HG03045 (cell line): ENCODE results near the gene VWF.

Experiments used
- ATAC-seq: cut with Tn5 transposase; IDR thresholded peaks from one replicate; pipeline ENCODE4 v1.9.1; 2021; ENCODE audit warnings: mild to moderate bottlenecking, moderate library complexity; ENCODE audit not compliant: unreplicated experiment

The VWF gene

DNA sequence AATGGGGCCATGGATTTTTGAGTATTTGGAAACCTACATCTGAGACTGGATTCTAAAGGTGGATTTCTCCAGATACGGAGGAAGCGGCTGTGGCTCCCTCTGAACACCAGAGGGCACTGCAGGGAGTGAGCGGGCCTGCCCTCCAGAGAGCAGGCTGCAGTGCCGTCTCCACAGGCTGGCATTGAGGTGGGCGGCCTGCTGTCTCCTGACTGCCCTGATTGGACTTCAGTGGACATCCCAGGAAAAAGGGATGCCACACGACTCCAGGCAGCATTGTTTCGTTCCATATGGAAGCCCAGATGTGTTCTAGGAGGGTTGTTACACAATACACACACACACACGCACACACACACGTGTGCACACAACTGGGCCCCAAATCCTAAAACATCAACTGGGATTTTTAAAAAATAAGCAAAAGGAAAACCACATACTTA is 158.5 kb downstream of the VWF start:
- ATAC-seq = no peak

DNA sequence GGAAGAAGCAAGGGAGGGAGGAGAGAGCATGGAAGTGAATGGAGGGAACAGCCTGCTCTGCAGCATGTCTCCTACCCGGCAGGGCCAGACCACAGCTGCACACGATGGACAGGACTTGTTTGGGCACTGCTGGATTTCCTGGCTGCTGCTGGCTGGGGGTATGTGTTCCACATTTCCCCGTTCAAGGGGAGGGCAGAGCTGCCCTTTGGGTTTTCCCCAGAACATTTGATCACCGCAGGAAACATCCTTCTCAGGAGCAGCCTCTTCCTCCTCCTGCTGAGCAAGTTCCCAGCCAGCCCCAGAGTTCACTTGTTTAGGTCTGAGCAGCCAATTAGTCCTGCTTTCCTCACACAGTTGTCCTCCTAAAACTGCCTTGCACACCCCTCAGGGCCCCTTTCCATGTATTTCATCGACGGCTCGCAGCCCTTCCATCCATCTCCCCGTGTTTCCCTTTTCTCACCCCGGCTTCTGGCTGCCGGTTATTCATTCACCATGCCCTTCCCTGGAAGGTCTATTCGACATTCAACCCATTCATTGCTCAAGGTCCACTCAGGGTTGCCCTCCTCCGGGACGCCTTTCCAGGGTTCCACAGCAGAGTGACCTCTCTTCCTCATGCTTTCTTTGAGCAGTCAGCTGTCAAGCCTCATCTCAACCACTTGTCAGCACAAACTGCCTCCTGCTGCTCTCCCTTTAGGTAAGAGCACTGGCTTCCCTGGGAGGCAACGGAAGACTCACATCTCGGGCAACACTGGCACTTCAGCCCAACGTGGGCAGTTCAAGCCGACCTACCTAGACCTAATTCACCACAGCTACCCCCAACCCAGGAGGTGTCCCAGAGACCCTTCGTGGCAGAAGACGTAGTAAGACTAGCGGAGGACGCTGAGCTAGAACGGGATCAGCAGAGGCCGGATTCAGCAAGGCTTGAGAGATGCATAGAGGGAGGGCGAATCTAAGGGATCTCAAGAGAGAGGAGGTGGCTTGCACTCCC is 159.3 kb downstream of the VWF start:
- no peak for ATAC-seq

GRCh38 chr12:5963515-5963914 is 161.0 kb downstream of the VWF start:
- ATAC-seq = no peak

- no peak for ATAC-seq
Measured at GRCh38 chr12:5960783-5961182, 163.7 kb downstream of the VWF start.

GRCh38 chr12:5956987-5957386 is 167.5 kb downstream of the VWF start:
- no peak for ATAC-seq

DNA sequence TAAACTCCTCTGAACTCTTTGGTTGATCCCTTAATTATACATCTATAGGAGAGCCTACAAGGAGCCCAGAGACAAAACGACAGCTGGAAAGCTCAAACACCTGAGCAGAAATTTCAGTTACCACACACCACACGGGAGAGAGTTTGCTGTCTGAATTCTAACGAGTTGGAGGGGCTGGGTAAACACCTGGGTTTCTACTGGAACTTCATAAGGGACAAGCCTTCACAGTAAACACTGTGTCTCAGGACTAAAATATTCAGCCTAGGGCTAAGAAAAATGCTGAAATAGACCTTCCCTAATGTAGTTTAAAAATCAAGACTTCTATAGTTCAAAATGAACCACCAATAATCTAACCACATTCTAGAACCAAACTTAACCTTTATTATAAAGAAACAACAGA is 169.8 kb downstream of the VWF start:
- no peak for ATAC-seq

DNA sequence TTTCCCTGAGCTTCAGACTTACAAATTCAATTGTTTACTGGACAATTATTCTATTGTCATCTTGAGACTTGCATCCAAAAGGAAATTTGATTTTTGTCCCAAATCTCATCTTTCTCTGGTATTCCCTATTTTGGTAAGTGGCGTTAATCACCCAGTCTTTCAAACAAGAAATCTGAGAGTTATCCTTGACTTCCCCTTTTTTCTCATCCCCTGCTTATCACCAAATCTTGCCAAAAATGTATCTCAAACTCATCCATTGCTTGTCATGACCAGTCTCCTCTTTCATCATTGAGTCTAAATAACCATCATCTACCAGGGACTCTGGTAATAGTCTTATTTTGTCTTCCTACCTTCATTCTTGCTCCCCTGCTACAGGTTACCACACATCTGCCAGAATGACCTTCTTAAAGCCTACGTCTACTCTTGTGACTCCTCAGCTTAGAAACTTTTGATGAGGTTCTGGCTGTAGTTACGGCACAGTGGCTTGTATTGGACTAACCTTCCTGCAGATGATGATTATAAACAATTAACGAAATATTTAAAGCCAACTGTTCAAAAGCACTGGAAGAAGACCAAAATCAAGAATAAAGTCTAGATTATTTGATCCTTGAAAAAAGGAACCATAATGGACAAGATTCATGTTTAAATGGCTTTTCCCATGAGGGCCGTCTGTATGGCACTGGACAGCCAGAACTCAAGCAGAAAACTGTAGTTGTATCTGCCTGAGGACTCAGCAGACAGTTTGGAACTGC is 170.5 kb downstream of the VWF start:
- ATAC-seq = no peak

DNA sequence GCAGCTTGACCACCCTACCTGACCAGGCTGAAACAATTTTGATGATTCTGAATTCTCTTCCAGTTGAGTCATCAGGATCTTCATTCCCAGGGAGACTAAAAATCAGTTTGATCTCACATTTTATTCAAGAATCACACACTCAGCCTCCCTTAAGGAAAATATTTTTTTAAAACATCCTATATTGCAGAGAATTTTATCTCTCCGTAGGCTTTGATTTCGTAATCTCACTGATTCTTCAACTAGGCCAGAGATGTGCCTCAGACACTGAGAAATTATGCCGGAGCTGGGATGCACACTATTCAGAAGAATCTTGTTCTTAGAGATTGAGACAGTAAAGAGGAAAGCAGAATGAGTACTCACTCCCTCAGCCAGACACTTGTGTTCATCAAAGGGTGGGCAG is 172.4 kb downstream of the VWF start:
- ATAC-seq = no peak

DNA sequence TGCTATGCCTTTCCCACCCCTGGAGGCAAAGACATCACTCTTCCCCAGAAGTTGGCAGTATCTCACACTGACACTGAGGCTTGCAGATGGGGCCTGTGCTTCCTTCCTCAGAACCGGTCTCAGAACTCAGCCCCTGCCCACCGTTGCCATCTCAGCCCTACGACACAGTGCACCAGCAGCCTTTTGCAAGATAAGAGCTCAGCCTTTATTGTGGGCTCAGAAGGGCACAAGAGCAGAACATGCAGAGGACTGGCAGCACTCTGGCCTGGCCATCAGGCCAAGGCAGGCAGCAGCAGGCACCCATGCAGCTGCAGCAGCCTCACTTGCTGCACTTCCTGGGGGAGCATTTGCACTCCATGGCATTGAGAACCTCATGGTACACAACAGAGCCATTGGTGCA is 175.8 kb downstream of the VWF start:
- no peak for ATAC-seq

GRCh38 chr12:5947006-5947405 is 177.5 kb downstream of the VWF start:
- ATAC-seq = no peak

- ATAC-seq = no peak
Measured at GRCh38 chr12:5946388-5946787, 178.1 kb downstream of the VWF start.

DNA sequence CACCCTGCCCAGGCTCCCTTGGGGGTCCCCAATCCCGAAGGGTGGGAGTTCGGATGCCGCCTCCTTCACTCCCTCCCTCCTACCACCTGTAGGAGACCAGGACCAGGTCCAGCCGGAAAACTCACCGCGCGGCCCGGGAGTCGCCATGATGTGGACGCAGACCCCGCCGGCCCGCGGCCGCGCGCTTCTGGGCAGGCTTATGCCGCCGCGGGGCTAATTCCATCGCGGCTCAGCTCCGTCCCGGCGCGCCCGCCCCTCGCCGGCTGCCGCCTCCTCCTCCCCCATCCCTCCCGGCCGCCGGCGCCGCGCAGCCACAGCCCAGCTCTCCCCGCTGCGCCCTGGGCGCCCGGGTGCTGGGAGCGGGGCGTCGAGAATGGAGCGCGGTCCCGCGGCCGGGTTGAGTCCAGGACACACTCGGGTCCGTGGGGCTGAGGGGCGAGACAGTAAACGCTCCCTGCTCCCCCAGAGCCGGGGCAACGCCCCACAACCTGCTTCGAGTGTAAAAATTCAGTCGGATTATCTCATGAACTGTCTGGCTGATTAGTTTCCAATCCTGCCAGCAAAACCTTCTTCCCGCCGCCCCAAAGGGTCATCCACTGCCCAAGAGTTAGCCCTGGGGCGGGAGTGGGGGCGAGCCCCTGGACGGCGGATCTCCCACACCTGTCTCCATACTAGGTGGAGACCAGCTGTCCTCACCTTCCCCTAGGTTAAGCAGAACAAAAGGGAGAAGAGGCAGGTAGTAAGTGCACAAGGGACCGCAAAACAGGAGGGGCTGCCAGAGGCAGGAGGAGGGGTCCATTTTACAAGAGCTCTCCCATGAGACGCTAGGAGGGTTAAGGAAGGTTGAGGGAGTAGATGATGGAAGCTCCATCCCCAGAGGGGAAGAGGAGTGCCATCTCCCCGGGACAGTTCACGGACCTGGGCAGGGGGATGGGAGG is 179.1 kb downstream of the VWF start, which contains the start of gene ANO2:
ANO2 (minus strand) TSS at position 189 of the 938 bp plus-strand sequence; CDS start at position 147, 42 bp downstream.
- ATAC-seq = no peak

DNA sequence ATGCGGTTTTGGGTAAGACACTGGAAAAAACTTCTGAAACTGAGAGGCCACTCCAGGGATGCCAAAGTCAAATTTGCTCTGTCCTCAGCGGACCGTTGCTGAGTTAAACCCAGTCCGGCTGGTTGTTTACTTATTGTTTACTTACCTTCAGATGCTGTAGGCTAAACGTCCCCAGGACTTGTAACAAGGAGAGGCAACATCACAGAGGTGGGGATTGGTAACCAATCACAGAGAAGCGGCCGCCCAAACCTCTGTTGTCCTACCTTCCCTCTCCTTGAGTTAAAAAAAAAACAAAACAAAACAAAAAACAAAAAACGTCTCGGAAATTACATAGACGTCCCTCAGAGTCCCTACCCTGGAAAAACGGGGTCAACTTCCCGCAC is 179.8 kb downstream of the VWF start:
- no peak for ATAC-seq

DNA sequence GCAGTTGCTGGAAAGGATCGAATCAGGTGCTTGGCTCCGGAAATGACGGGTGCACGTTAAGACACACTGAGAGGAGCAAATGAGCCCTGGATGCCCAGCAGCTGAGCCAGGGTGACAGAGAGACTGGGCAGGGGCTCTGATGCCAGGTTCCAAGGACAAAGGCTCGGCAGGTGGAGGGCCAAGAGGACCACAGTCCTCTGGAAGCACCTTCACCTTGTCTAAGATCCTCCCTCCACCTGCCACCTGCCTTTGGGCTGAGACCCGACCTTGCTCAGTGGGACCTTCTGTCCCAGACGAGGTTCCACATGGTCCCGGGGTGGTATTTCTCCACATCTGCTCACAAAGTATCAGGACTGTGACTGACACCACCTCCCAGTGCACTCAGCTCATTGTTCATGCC is 180.4 kb downstream of the VWF start:
- no peak for ATAC-seq

DNA sequence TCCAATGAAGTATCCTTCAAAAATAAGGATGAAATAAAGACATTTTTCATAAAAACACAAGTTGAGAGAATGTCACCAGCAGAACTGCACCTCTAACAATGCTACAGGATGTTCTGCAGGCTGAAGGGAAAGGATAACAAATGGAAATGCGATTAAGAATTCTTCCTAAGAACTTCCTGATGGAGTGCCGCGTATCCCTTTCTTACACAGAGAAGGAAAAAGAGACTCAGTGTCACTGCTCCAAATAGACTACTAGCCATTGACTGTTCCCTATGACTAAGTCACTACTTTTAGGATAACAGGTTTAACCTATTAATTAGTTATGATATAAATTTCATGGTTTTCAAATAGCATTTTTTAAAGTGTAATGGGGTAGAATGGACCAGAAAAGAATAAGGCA is 182.6 kb downstream of the VWF start:
- no peak for ATAC-seq

GRCh38 chr12:5927732-5928516 is 196.5 kb downstream of the VWF start:
- no peak for ATAC-seq

GRCh38 chr12:5925646-5926045 is 198.8 kb downstream of the VWF start:
- no peak for ATAC-seq

DNA sequence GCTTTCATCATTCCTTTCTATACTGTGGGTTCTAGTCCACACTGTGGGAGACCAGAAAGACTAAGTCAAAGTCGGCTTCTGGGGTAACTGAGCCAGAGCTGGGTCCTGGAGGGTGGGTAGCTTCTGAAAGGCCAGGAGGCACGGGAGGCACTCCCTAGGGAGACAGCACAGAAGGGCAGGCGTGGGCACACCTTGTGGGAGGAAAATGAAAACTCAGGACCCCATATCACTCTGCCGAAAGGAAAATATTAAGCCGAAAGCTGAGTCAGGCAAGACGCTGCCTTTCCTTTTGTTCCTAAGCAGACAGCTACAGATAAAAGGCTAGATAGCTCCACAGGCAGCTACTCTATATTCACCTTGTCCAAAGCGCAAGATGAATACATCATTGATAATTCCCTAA is 200.1 kb downstream of the VWF start:
- ATAC-seq = no peak

DNA sequence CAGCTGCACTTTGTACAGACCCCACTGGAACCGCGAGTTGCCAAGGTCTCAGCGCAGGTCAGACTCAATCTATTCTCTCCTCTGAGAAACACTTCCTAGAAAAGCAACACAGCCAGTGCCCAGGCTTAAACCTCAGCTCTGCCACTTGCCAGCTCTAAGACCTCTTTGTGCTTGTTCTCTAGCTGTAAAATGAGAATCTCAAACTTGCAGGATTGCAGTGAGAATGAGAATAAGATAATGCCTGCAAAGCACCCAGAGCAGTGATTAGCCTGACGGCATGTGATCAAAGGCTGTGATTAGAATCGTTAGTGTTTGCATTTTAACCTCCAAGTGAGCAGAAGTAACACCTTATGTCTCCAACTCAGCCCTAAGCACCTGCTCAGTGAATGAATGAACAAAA is 200.7 kb downstream of the VWF start:
- ATAC-seq = no peak

GRCh38 chr12:5923043-5923605 is 201.3 kb downstream of the VWF start:
- no peak for ATAC-seq
